Stimulated activated CD8-positive, alpha-beta memory T cell treated with anti-CD3 and anti-CD28 coated beads, Interleukin-4, amount 100 ng/mL, for 1 hour (primary cell): Measurements from ENCODE around the gene TMEM86A.

Source experiments
- DNase-seq, 2 donors: peaks; one replicate each; pipeline ENCODE4 v3.0.0-alpha.2; 2020; ENCODE audit warnings: low read depth in 2 of 2, low spot score in 1 of 2

The TMEM86A gene

GRCh38 chr11:18754308-18754707 is 55.7 kb downstream of the TMEM86A start:
- DNase-seq, result no peak
